Thoracic aorta (tissue), 2 donors: ENCODE measurements around the gene NPEPPS. TPM values are rescaled to one million over a fixed set of nuclear protein-coding genes. Genes with fewer than 3 reads are reported as not detected.
A peak's percentile ranks its signal among the peaks of the same experiment; 100 is the strongest.

Source experiments
- ATAC-seq: fragments of 150-250 bp; one replicate; pipeline ENCODE4 v1.8.0; 2017; ENCODE audit warnings: low read depth; ENCODE audit not compliant: insufficient number of reproducible peaks, low FRiP score
- DNase-seq: peaks from one replicate; pipeline ENCODE4 v3.0.0-alpha.2; 2020; ENCODE audit warnings: low spot score
- H3K27ac ChIP-seq, 2 donors: fragments of 200-600 bp; sonication (generic); 1 replicate in 1 of 2; 2 replicates in 1 of 2; pipeline ENCODE4 v1.5.1; 2016; ENCODE audit warnings: mild to moderate bottlenecking in 2 of 2, moderate library complexity in 2 of 2
- H3K27me3 ChIP-seq: fragments of 200-600 bp; sonication (generic); replicated peaks from 2 replicates; pipeline ENCODE4 v1.6.0; 2016; ENCODE audit warnings: mild to moderate bottlenecking; ENCODE audit not compliant: insufficient read depth
- H3K36me3 ChIP-seq: fragments of 200-600 bp; sonication (generic); one replicate; pipeline ENCODE4 v1.5.1; 2016
- H3K4me1 ChIP-seq, 2 donors: fragments of 200-600 bp; sonication (generic); 1 replicate in 1 of 2; 2 replicates in 1 of 2; pipeline versions ENCODE4 v1.5.1 to v1.6.0; 2016; ENCODE audit warnings: low read depth in 2 of 2, mild to moderate bottlenecking in 1 of 2; ENCODE audit not compliant: control insufficient read depth in 1 of 2
- H3K4me3 ChIP-seq: fragments of 200-600 bp; sonication (generic); 2 replicates; pipeline ENCODE4 v1.5.1; 2016; ENCODE audit warnings: mild to moderate bottlenecking
- H3K9me3 ChIP-seq: fragments of 200-600 bp; sonication (generic); 2 replicates; pipeline ENCODE4 v1.5.1; 2016
- total RNA-seq, 2 donors: library from RNA; depleted of rRNA; stranded (reverse); fragments of >200 nt; gene quantifications; one replicate each; pipeline versions ENCODE4 v1.1.0 to v1.2.3, GENCODE V29; 2016
- TF ChIP-seq, protein P1 (sequence below): fragments of 200-600 bp; sonication (generic); IDR thresholded peaks from one replicate; pipeline ENCODE4 v1.5.1; 2019; ENCODE audit warnings: antibody characterized with exemption

NPEPPS gene
- total RNA-seq, 2 donors from 2014 or later = 135 to 138 TPM

- no peaks in the 10 kb centered on the region for H3K27me3 ChIP-seq
- TF ChIP-seq, protein P1, sequence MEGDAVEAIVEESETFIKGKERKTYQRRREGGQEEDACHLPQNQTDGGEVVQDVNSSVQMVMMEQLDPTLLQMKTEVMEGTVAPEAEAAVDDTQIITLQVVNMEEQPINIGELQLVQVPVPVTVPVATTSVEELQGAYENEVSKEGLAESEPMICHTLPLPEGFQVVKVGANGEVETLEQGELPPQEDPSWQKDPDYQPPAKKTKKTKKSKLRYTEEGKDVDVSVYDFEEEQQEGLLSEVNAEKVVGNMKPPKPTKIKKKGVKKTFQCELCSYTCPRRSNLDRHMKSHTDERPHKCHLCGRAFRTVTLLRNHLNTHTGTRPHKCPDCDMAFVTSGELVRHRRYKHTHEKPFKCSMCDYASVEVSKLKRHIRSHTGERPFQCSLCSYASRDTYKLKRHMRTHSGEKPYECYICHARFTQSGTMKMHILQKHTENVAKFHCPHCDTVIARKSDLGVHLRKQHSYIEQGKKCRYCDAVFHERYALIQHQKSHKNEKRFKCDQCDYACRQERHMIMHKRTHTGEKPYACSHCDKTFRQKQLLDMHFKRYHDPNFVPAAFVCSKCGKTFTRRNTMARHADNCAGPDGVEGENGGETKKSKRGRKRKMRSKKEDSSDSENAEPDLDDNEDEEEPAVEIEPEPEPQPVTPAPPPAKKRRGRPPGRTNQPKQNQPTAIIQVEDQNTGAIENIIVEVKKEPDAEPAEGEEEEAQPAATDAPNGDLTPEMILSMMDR = no peak
- H3K4me1 ChIP-seq = no peaks in the 10 kb centered on the region
- H3K9me3 ChIP-seq = no peaks in the 10 kb centered on the region
- no peak overlapping the region for H3K4me3 ChIP-seq
- H3K27ac ChIP-seq = no peak overlapping the region
- ATAC-seq (no peak), DNase-seq (no peak)
- H3K36me3 ChIP-seq = no peaks in the 10 kb centered on the region
These were observed 110.3 kb downstream of the NPEPPS start for GRCh38 chr17:47641202-47641601.

GRCh38 chr17:47643116-47643515, 112.2 kb downstream of the NPEPPS start:
- H3K27me3 ChIP-seq = no peaks in the 10 kb centered on the region
- no peak overlapping the region for H3K27ac ChIP-seq
- ATAC-seq (no peak), DNase-seq (no peak)
- H3K9me3 ChIP-seq = no peaks in the 10 kb centered on the region
- no peak overlapping the region for H3K4me3 ChIP-seq
- TF ChIP-seq, protein P1 = no peak
- H3K4me1 ChIP-seq = peaks cover 0 to 1% of the 10 kb centered on the region in 2 donors
- no peaks in the 10 kb centered on the region for H3K36me3 ChIP-seq

GRCh38 chr17:47644324-47644723, 113.4 kb downstream of the NPEPPS start:
- TF ChIP-seq, protein P1 = no peak
- Histone ChIP-seq H3K36me3 (no peaks in the 10 kb centered on the region), H3K27me3 (no peaks in the 10 kb centered on the region), H3K4me3 (no peak overlapping the region), H3K4me1 (peaks cover 3 to 9% of the 10 kb centered on the region in 2 donors), H3K27ac (no peak overlapping the region), H3K9me3 (no peaks in the 10 kb centered on the region)
- DNase-seq (no peak), ATAC-seq (no peak)

GRCh38 chr17:47649153-47649971, 118.5 kb downstream of the NPEPPS start, which contains the start of gene KPNB1:
Gene KPNB1 (plus strand): TSS chr17:47649919. CDS start chr17:47650245, 326 bp downstream.
- peaks cover 5 to 22% of the 10 kb centered on the region in 2 donors for H3K4me1 ChIP-seq
- peak; percentile 99 for DNase-seq
- peak within 1 kb of the TSS; percentile 75 for H3K4me3 ChIP-seq
- H3K36me3 ChIP-seq = peaks cover 16% of the 10 kb centered on the region
- ATAC-seq = peak; percentile 91
- TF ChIP-seq, protein P1 = no peak
- no peaks in the 10 kb centered on the region for H3K9me3 ChIP-seq
- peak within 1 kb of the TSS; percentile 73 to 78 for H3K27ac ChIP-seq
- no peaks in the 10 kb centered on the region for H3K27me3 ChIP-seq

- no peaks in the 10 kb centered on the region for H3K27me3 ChIP-seq
- peak overlapping the region; percentile 75 for H3K4me3 ChIP-seq
- peaks cover 22% of the 10 kb centered on the region for H3K36me3 ChIP-seq
- no peaks in the 10 kb centered on the region for H3K9me3 ChIP-seq
- peak overlapping the region; percentile 67 to 78 for H3K27ac ChIP-seq
- DNase-seq = peak; percentile 4
- TF ChIP-seq, protein P1 = no peak
- peaks cover 8 to 29% of the 10 kb centered on the region in 2 donors for H3K4me1 ChIP-seq
- ATAC-seq = peak; percentile 8
These were observed 119.1 kb downstream of the NPEPPS start for GRCh38 chr17:47649972-47650524.
